Mucosa of stomach (tissue), 1 donor: ENCODE data around the gene ABCC4.

ENCODE experiments used
- H3K27me3 ChIP-seq: one replicate; pipeline ENCODE4 v1.7.0; 2013; ENCODE audit warnings: mild to moderate bottlenecking, low read length; ENCODE audit not compliant: control insufficient read depth, insufficient read depth
- H3K36me3 ChIP-seq: one replicate; pipeline ENCODE4 v1.7.0; 2013; ENCODE audit warnings: low read length; ENCODE audit not compliant: control insufficient read depth, insufficient read depth
- H3K4me1 ChIP-seq: one replicate; pipeline ENCODE4 v1.7.0; 2013; ENCODE audit warnings: mild to moderate bottlenecking, low read length; ENCODE audit not compliant: control insufficient read depth, insufficient read depth
- H3K4me3 ChIP-seq: one replicate; pipeline ENCODE4 v1.7.0; 2013; ENCODE audit warnings: low read length
- H3K9ac ChIP-seq: one replicate; pipeline ENCODE4 v1.7.0; 2013; ENCODE audit warnings: mild to moderate bottlenecking, low read length, moderate library complexity
- H3K9me3 ChIP-seq: one replicate; pipeline ENCODE4 v1.7.0; 2013; ENCODE audit warnings: mild to moderate bottlenecking, low read length, moderate library complexity; ENCODE audit not compliant: control insufficient read depth
- donor health status: Pancreatic carcinoma.

The ABCC4 gene

DNA sequence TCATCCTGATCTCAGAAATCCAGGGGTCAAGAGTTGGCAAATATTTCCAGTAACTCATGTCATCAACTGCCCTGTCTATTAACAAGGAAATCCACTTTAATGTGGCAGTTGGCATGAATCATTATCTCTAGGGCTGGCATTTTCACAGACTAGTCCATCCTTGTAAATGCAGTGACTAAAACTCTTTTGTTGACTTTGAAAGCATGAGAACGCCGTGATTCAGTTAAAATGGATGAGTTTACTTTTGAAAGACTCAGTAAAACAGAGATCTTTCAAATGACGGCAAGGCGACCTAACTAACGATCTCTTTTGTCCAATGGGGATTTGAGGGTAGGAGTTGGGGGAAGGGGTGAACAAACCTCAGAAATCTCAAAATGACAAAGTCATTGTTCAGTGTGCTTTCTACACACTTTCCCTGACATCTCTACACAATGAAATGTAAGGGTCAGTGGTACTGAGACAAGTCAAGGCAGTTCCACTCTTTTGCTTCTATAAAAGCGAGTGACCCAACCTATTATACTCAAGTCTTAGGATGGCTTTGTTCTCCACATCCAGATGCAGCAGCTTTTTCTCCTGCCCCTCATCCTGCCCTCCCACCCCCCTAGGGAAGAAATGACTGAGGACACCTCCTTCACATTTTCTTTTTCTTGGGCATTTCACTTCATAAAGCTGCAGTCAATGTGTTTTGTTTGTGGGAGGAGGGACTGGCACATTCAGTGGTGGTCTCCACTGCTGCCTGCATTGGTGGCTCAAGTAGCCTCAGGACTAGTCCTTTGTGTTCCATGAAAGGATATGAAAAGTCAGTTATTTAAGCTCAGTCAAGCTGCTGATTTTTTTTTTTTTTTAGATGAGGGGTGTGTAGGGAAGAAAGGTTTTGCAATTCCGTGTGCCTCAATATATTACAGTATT is 200.5 kb downstream of the ABCC4 start:
- H3K4me3 ChIP-seq, result no peak overlapping the region
- peaks cover 7% of the 10 kb centered on the region for H3K4me1 ChIP-seq
- no peaks in the 10 kb centered on the region for H3K9me3 ChIP-seq
- H3K36me3 ChIP-seq, result no peaks in the 10 kb centered on the region
- H3K27me3 ChIP-seq, result no peaks in the 10 kb centered on the region
- H3K9ac ChIP-seq, result no peak overlapping the region

DNA sequence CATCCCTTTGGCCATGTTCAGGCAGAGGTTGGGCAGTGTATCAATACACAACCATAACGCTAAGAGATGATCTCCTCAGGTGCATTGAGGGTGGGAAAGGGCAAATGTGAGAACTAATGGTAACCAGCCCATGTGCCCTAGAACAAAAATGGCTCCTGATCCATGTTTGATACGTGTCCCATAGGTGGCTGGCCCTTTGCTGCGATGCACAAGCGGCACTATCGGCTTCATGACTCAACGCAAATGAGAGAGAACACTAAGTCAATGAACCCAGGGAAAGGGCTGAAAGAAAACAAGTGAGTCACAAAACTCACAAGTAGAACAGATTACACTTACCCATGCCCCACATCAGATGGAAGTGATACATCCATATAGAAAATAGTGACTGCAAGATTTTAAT is 201.7 kb downstream of the ABCC4 start:
- peaks cover 7% of the 10 kb centered on the region for H3K4me1 ChIP-seq
- H3K27me3 ChIP-seq, result no peaks in the 10 kb centered on the region
- H3K9me3 ChIP-seq, result no peaks in the 10 kb centered on the region
- H3K9ac ChIP-seq, result no peak overlapping the region
- no peak overlapping the region for H3K4me3 ChIP-seq
- no peaks in the 10 kb centered on the region for H3K36me3 ChIP-seq

DNA sequence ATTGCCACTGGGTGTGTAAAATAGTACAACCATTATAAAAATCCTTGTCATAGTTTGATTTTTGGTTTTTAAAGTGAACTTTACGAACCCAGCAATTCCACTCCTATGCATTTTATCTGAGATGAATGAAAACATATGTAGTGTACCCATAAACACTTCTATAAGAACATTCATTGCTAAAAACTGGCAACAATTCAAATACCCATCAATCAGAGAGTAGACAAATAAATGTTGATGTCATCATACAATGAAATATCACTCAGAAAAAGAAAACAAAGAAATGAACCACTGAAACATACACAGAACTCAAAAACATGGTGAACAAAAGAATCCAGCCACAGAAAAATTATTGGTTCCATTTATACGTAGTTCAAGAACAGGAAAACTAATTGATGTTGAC is 202.3 kb downstream of the ABCC4 start:
- no peaks in the 10 kb centered on the region for H3K36me3 ChIP-seq

DNA sequence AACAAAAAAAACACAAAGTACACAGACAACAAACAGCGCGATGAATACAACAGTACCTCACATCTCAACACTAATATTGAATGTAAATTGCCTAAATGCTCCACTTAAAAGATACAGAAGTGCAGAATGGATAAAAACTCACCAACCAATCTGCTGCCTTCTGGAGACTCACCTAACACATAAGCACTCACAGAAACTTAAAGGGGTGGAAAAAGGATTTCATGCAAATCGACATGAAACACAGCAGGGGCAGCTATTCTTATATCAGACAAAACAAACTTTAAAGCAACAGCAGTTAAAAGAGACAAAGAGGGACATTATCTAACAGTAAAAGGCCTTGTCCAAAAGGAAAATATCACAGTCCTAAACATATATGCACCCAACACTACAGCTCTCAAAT is 209.5 kb downstream of the ABCC4 start:
- Histone ChIP-seq H3K36me3 (no peaks in the 10 kb centered on the region), H3K4me1 (no peaks in the 10 kb centered on the region), H3K9me3 (no peaks in the 10 kb centered on the region), H3K4me3 (no peak overlapping the region), H3K9ac (no peak overlapping the region), H3K27me3 (no peaks in the 10 kb centered on the region)

More for the DNA sequence above, 202.3 kb downstream of the ABCC4 start:
- Histone ChIP-seq H3K4me3 (no peak overlapping the region), H3K9ac (no peak overlapping the region), H3K4me1 (peaks cover 7% of the 10 kb centered on the region), H3K9me3 (no peaks in the 10 kb centered on the region), H3K27me3 (no peaks in the 10 kb centered on the region)

DNA sequence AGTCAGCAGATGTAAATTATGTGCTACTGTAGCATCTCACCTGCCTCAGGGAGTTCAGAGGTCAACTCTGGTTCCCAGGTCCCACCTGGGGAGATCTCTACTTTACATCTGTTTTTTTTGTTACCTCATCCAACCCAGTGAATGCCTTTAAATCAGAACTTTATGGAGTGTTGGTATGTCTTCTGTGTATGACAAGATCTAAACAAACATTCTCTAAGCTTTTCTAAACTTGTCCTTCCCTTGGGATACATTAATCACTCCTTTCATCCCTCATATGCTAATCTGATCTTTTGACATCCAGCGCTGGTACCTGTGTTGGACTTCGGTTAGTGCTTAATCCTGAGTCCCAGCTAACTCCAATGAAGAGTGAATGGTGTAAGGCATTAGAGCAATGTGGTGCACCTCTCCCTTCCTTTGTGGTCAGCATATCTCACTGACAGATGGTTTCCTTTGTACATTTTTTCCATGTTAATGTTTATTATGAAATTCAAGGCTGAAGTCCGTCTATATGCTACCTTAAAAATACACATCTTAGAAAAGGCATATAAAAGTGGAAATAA is 213.4 kb downstream of the ABCC4 start:
- Histone ChIP-seq H3K9ac (no peak overlapping the region), H3K4me1 (no peaks in the 10 kb centered on the region), H3K36me3 (no peaks in the 10 kb centered on the region), H3K27me3 (no peaks in the 10 kb centered on the region), H3K4me3 (no peak overlapping the region), H3K9me3 (no peaks in the 10 kb centered on the region)

DNA sequence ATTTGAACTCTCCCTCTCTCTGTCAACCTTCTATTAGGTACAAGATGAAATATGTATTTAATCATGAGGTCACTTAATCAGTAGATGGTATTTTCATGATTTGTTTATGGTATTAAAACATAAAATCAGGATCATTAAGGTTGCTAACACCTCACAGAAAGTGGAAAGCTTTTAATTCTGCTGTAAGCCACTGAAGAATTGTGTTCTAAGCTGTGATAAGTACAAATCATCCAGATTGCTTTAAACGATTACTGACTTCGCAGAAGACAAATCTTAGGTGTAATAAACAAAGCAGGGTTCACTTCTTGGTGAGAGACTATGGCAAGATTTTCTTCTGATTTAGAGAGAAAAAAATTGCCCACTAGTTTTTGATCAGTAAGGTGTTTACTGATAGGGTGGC is 214.5 kb downstream of the ABCC4 start:
- Histone ChIP-seq H3K4me1 (no peaks in the 10 kb centered on the region), H3K27me3 (no peaks in the 10 kb centered on the region), H3K9me3 (no peaks in the 10 kb centered on the region), H3K9ac (no peak overlapping the region), H3K4me3 (no peak overlapping the region), H3K36me3 (no peaks in the 10 kb centered on the region)

DNA sequence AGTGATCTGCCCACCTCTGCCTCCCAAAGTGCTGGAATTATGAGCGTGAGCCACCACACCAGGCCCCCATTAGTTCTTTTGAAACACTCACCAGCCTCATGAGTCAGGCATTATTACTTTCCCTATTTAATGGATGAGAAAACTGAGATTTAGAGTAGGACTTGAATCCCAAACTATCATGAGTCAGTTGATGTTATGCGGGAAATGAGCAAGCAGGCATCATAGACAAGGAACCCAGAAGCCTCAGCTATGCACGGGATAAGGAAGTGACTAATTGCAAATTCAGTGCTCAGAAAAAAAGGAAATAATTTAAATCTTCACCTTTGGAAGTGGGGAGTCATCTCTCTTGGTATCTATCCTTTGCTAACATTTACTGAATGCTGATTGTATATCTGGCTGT is 217.5 kb downstream of the ABCC4 start:
- Histone ChIP-seq H3K9ac (no peak overlapping the region), H3K9me3 (no peaks in the 10 kb centered on the region), H3K4me1 (no peaks in the 10 kb centered on the region), H3K4me3 (no peak overlapping the region), H3K36me3 (no peaks in the 10 kb centered on the region), H3K27me3 (no peaks in the 10 kb centered on the region)

DNA sequence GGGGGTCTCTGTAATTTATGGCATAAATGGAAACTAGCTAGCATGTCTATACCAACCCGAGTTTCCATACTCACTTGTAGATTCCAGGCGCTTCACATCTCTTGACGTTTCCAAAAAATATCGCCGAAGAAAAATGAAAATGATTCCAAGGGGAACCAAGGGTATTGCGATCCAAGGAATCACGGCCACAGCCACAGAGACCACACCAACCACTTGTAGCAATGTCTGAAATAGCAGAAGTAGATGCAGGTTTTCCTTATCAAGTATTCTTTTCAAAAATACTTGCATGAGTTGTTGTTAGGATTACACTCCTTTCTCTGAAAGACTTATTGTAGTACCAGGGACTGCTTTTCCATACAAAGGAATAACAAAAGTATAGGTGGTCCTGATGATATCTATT is 218.2 kb downstream of the ABCC4 start:
- Histone ChIP-seq H3K4me3 (no peak overlapping the region), H3K36me3 (no peaks in the 10 kb centered on the region), H3K9me3 (no peaks in the 10 kb centered on the region), H3K27me3 (no peaks in the 10 kb centered on the region), H3K4me1 (no peaks in the 10 kb centered on the region), H3K9ac (no peak overlapping the region)

DNA sequence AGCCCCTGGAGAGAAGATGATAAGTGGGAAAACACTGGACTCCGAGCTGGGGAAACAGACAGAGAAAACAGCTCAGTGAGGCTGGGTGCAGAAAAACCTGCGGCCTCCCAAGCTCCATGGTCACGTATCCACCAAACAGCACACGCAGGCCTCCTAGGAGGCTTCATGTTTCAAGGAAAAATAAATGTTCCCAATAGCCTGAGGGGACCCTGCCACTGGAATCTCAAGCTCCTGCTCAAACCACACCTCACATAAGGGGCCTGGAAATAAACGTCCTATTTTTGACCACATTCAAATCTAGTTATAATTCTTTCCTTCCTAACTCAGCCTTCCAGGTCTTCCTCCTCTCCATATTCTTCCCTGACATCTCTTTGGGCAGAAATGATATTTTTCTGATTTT is 225.7 kb downstream of the ABCC4 start:
- Histone ChIP-seq H3K9ac (no peak overlapping the region), H3K9me3 (no peaks in the 10 kb centered on the region), H3K27me3 (no peaks in the 10 kb centered on the region), H3K4me1 (no peaks in the 10 kb centered on the region), H3K36me3 (no peaks in the 10 kb centered on the region), H3K4me3 (no peak overlapping the region)

DNA sequence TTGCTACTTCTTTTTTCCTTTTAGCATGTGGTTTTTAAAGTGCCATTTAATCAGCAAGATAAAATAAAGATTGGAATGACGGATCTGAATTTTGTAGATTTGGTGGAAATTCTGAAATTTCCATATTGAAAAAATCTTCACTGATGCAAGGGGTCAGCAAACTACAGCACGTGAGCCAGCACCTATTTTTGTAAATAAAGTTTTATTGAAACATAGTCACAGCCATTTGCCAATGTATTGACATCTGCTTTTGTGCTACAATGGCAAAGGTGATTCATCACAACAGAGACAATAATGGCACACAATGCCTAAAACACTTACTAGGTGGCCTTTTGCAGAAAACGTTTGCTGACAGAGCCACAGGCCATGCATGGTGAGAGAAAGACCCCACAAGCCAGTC is 226.4 kb downstream of the ABCC4 start:
- Histone ChIP-seq H3K4me1 (no peaks in the 10 kb centered on the region), H3K9me3 (no peaks in the 10 kb centered on the region), H3K9ac (no peak overlapping the region), H3K36me3 (no peaks in the 10 kb centered on the region), H3K27me3 (no peaks in the 10 kb centered on the region), H3K4me3 (no peak overlapping the region)

DNA sequence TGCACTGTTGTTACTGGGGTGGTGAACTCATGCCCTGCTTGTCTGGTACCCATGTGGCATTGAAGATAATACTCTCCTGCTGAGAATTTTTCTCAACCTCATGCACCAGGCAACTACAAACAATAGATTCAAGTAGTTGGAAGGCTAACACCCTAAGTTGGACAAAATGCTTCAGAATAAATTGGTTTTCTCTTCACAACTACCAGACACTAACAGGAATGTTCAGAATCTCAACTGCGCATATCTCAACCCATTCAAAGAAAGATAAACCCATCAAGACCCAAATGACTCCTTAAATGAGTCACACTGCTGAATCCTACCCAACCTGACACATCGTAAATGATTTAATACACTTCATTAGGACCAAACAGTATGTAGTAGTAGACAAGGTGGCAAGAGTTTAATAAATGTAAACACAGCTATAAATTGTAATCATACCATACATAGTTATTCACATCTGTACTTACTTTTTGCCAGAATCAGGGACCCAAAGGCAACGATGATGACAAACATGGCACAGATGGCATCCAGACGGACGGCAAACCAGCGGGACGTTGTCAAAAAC is 227.4 kb downstream of the ABCC4 start:
- no peak overlapping the region for H3K9ac ChIP-seq
- no peaks in the 10 kb centered on the region for H3K4me1 ChIP-seq
- no peaks in the 10 kb centered on the region for H3K36me3 ChIP-seq
- no peak overlapping the region for H3K4me3 ChIP-seq
- no peaks in the 10 kb centered on the region for H3K9me3 ChIP-seq
- H3K27me3 ChIP-seq, result no peaks in the 10 kb centered on the region

DNA sequence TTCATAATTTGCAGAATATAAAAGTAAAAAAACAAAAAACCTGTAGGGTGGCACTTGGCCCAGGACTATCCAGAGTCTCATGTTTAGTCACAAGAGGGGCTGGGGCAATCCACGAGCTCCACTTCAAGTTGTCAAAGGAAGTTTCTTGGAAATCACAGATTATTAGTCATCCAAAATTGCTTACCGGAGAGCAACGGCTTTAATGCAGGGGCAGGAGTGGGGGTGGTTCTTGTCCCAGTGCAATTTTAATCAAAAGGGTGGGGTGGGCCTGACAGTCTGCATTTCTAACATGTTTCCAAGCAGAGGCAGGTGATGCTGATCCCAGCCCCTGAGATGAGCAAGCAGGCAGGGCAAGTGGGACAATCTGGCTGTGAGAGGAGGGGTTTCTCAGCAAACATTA is 233.9 kb downstream of the ABCC4 start:
- Histone ChIP-seq H3K27me3 (no peaks in the 10 kb centered on the region), H3K9ac (no peak overlapping the region), H3K4me1 (no peaks in the 10 kb centered on the region), H3K36me3 (no peaks in the 10 kb centered on the region), H3K9me3 (no peaks in the 10 kb centered on the region), H3K4me3 (no peak overlapping the region)
